Activated naive CD4-positive, alpha-beta T cell treated with anti-CD3 and anti-CD28 coated beads, Interleukin-2, amount 50 U/mL, for 24 hours (primary cell): Measurements from ENCODE around the gene RBM43.
A peak's percentile ranks its signal among the peaks of the same experiment; 100 is the strongest.
"Not testable (repeated sequence)": the region's sequence is repeated elsewhere in the genome, so short reads cannot be mapped to it uniquely, and the experiment has no call there.

Experiments used
- H3K27ac Mint-ChIP-seq: one replicate; pipeline ENCODE4 v1.8.0; 2021; ENCODE audit warnings: mild to moderate bottlenecking, mixed read lengths
- H3K27me3 Mint-ChIP-seq: one replicate; pipeline ENCODE4 v1.8.0; 2021; ENCODE audit warnings: mixed read lengths
- H3K36me3 Mint-ChIP-seq: one replicate; pipeline ENCODE4 v1.8.0; 2021; ENCODE audit warnings: mixed read lengths
- H3K4me1 Mint-ChIP-seq: one replicate; pipeline ENCODE4 v1.8.0; 2021; ENCODE audit warnings: mixed read lengths
- H3K4me3 Mint-ChIP-seq: one replicate; pipeline ENCODE4 v1.8.0; 2021; ENCODE audit warnings: mild to moderate bottlenecking, mixed read lengths
- H3K9me3 Mint-ChIP-seq: one replicate; pipeline ENCODE4 v1.8.0; 2021; ENCODE audit warnings: mixed read lengths

RBM43 gene

DNA sequence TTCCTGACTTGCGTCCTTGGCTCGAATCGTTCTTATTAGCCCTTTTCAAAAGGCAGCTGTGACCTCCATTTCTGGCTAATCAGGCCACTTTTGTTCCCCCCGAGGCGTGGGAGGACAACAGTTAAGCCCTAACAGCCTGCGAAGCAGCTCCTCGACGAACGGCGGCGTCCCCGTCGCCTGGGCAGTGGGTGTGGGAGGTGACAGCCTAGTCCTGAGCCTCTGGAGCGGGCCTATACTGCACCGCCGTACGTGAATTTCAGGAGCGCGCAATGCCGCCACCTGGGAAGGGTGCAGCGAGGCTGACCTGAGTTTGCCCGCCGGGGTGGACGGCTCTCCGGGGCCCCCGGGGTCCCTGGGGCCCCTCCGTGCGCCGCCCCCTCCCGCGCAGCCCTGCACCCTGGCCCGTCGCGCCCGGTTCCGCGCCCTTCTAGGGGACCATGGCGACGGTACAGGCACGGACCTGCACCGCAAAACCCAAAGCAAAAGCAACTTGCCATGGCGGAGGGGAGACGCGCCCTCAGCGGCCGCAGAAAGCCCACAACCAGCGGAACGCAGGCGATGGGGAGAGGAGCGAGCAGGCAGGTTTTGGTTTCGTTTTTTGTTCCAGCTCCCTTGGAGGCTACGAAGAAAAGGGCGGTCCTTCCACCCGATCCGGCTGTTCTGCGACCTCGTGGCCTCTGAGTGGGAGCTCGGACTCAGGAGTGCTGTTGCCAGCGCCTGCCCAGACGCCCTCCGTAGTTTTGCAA is at the start of gene RBM43:
Gene RBM43 (minus strand): TSS at position 633 of the 746 bp plus-strand sequence. CDS start 136 bp downstream, at position 497.
- Mint-ChIP-seq H3K9me3 (no peaks in the 10 kb centered on the region), H3K27me3 (no peaks in the 10 kb centered on the region), H3K36me3 (peaks cover 2% of the 10 kb centered on the region), H3K4me3 (peak within 1 kb of the TSS; percentile 94), H3K4me1 (peaks cover 23% of the 10 kb centered on the region), H3K27ac (peak within 1 kb of the TSS; percentile 100)

DNA sequence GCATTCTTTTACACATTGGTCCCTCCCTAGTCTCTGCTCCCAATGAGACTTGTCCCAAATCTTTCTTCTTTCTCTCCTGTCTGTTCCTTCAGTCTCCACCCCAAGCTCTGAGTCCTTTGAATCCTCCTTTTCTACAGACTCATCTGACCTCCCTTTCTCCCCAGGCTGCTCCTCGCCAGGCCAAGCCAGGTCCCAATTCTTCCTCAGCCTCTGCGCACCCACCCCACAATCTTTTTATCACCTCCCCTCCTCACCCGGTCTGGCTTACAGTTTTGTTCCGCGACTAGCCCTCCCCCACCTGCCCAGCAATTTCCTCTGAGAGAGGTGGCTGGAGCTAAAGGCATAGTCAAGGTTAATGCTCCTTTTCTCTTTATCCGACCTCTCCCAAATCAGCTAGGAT is 48.6 kb upstream of the RBM43 start:
- not testable (repeated sequence) for H3K4me3 Mint-ChIP-seq, H3K36me3 Mint-ChIP-seq, H3K9me3 Mint-ChIP-seq, H3K27ac Mint-ChIP-seq, H3K4me1 Mint-ChIP-seq, H3K27me3 Mint-ChIP-seq

DNA sequence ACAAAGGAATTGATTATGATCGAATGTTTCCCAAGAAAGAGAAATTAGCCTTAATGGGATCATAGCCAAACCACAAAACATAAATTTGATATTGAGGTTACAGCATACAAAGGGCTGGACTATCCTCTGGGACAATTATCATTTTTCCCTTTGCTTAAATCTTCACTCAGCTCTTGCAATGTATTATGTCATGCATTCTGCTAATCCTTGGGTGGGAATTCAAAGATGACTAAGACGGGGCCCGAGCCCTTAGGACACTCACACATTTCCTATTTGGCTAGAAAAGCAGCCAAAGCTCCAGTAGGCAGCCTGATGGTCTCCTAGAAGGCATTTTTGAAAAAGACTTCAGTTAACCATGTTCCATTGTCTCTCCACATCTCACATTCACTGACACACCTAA is 45.0 kb upstream of the RBM43 start:
- H3K27ac Mint-ChIP-seq: no peak overlapping the region
- H3K4me3 Mint-ChIP-seq: no peak overlapping the region
- no peaks in the 10 kb centered on the region for H3K9me3 Mint-ChIP-seq
- no peaks in the 10 kb centered on the region for H3K4me1 Mint-ChIP-seq
- H3K36me3 Mint-ChIP-seq: no peaks in the 10 kb centered on the region
- no peaks in the 10 kb centered on the region for H3K27me3 Mint-ChIP-seq

DNA sequence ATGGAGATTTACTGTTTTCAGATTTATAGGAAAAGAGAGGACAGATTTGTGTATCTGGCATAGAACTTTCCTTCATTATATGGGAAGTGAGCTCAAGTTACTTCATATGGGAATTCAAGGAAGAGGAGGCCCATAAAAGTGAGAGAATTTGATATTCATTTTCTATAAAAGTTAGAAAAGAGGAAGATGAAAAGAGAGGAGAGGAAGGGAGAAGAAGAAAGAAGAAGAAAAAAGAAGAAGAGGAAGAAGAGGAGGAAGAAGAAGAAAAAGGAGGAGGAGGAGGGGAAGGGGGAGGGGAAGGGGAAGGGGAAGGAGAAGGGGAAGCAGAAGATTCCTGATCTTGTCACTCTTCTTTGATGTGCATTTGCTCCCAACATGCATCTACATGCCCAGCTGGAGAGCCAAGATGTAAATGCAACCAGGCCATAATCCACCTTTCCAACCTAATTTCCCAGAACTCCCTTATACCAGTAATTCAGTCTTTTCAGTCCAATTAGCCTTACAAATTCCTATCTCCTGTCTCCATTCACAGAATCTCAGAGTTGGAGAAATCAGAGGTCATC is 43.5 kb upstream of the RBM43 start:
- no peaks in the 10 kb centered on the region for H3K27me3 Mint-ChIP-seq

DNA sequence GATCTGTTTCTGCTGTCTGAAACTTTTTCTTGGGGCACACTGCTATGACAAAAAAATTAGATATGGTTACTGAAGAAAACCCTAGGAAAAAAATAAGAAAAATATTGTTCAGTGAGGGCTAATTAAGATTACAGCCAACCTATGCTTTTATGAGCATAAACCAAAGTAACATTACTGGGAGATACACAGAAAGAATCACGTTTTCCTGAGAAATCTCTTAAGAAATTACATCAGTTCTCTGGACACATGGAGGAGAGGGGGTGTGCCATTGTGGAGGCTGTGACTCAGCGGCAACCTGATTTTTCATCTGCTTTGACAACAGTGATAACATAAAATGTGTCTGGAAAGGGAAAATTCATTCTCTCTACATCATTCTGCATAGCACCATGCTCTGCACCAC is 41.2 kb upstream of the RBM43 start:
- no peaks in the 10 kb centered on the region for H3K4me1 Mint-ChIP-seq
- no peak overlapping the region for H3K4me3 Mint-ChIP-seq
- H3K27ac Mint-ChIP-seq: no peak overlapping the region
- no peaks in the 10 kb centered on the region for H3K9me3 Mint-ChIP-seq
- H3K36me3 Mint-ChIP-seq: no peaks in the 10 kb centered on the region
- H3K27me3 Mint-ChIP-seq: no peaks in the 10 kb centered on the region

More for the DNA sequence above, 43.5 kb upstream of the RBM43 start:
- H3K4me1 Mint-ChIP-seq: no peaks in the 10 kb centered on the region
- H3K36me3 Mint-ChIP-seq: no peaks in the 10 kb centered on the region
- no peak overlapping the region for H3K27ac Mint-ChIP-seq
- H3K4me3 Mint-ChIP-seq: no peak overlapping the region
- H3K9me3 Mint-ChIP-seq: no peaks in the 10 kb centered on the region

GRCh38 chr2:151302404-151302803 is 40.7 kb upstream of the RBM43 start:
- no peaks in the 10 kb centered on the region for H3K36me3 Mint-ChIP-seq
- no peaks in the 10 kb centered on the region for H3K9me3 Mint-ChIP-seq
- H3K4me3 Mint-ChIP-seq: no peak overlapping the region
- no peaks in the 10 kb centered on the region for H3K4me1 Mint-ChIP-seq
- no peak overlapping the region for H3K27ac Mint-ChIP-seq
- no peaks in the 10 kb centered on the region for H3K27me3 Mint-ChIP-seq

DNA sequence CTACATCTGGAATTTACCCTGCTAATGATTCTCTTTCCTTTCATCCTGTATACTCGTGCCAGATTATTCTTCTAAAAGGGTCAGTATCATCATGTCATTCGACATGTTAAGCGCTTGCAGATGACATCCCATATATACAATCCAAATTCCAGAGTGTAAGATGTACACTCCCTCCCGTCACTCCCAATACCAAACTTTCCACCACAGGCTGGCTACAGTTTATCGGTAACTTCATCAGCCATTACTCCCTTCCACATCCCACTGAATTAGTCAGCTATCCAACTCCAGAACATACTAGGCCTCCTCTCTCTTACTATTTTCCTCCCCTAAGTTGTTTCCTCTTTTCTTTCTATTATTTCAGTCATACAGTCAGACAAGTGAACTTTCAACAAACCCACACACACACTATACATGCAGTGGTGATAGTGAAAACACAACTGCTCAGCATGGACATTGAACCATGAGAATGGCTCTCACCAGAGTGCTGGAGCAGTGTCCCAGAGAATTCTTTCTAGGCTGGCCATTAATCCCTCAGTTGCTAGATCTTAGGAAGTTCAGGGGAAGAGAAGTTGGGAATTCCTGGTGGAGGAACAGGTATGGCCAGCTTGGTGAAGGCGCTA is 38.4 kb upstream of the RBM43 start:
- no peak overlapping the region for H3K4me3 Mint-ChIP-seq

DNA sequence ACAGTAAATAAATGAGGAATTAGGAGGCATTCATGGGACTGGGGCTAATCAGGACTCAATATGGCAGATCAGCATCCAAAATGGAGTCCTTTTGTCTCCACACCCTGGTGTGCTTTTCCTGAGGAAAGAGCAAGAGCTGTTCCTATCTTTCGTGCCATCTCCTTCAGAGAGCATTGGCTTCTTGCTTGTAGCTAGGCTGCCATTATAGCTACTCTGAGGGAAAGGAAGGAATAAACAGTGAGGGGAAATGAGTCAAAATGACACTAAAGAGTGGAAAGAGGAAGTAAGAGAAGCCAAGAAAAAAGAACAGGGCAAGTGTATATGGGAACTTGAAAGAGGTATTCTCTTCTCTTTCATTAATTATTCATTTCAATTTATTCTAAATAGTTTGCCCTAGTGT is 36.2 kb upstream of the RBM43 start:
- no peaks in the 10 kb centered on the region for H3K27me3 Mint-ChIP-seq
- H3K9me3 Mint-ChIP-seq: no peaks in the 10 kb centered on the region
- no peaks in the 10 kb centered on the region for H3K4me1 Mint-ChIP-seq
- no peak overlapping the region for H3K4me3 Mint-ChIP-seq
- H3K27ac Mint-ChIP-seq: no peak overlapping the region
- no peaks in the 10 kb centered on the region for H3K36me3 Mint-ChIP-seq

More for the DNA sequence above, 38.4 kb upstream of the RBM43 start:
- Mint-ChIP-seq H3K27me3 (no peaks in the 10 kb centered on the region), H3K27ac (no peak overlapping the region), H3K36me3 (no peaks in the 10 kb centered on the region), H3K9me3 (no peaks in the 10 kb centered on the region), H3K4me1 (no peaks in the 10 kb centered on the region)

- not testable (repeated sequence) for H3K9me3 Mint-ChIP-seq, H3K4me3 Mint-ChIP-seq, H3K36me3 Mint-ChIP-seq, H3K27ac Mint-ChIP-seq, H3K4me1 Mint-ChIP-seq, H3K27me3 Mint-ChIP-seq
These were observed 34.3 kb upstream of the RBM43 start for GRCh38 chr2:151295926-151296325.

GRCh38 chr2:151292546-151292945 is 30.9 kb upstream of the RBM43 start:
- Mint-ChIP-seq H3K4me1 (peaks cover 17% of the 10 kb centered on the region), H3K27ac (no peak overlapping the region), H3K36me3 (peaks cover 4% of the 10 kb centered on the region), H3K27me3 (no peaks in the 10 kb centered on the region), H3K4me3 (no peak overlapping the region), H3K9me3 (no peaks in the 10 kb centered on the region)

DNA sequence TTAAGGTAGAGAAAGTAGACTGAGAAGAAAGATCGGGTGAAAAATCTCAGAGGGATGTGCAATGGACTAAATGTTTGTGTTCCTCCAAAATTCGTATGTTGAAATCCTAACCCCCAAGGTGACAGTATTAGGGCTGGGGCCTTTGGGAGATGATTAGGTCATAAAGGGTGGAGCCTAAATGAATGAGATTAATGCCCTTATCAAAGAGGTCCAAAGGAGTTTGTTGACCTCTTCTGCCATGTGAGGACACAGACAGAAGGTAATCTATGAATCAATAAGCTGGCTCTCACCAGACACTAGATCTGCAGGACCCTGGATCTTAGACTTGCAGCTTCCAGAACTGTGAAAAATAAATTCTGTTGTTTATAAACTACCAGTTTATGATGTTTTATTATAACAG is 30.5 kb upstream of the RBM43 start:
- Mint-ChIP-seq H3K27me3 (no peaks in the 10 kb centered on the region), H3K9me3 (no peaks in the 10 kb centered on the region), H3K27ac (no peak overlapping the region), H3K36me3 (peaks cover 4% of the 10 kb centered on the region), H3K4me1 (peaks cover 21% of the 10 kb centered on the region), H3K4me3 (no peak overlapping the region)

GRCh38 chr2:151291224-151291623 is 29.6 kb upstream of the RBM43 start:
- Mint-ChIP-seq H3K27me3 (no peaks in the 10 kb centered on the region), H3K4me1 (peaks cover 30% of the 10 kb centered on the region), H3K9me3 (no peaks in the 10 kb centered on the region), H3K36me3 (peaks cover 4% of the 10 kb centered on the region), H3K27ac (no peak overlapping the region), H3K4me3 (peak overlapping the region; percentile 42)

DNA sequence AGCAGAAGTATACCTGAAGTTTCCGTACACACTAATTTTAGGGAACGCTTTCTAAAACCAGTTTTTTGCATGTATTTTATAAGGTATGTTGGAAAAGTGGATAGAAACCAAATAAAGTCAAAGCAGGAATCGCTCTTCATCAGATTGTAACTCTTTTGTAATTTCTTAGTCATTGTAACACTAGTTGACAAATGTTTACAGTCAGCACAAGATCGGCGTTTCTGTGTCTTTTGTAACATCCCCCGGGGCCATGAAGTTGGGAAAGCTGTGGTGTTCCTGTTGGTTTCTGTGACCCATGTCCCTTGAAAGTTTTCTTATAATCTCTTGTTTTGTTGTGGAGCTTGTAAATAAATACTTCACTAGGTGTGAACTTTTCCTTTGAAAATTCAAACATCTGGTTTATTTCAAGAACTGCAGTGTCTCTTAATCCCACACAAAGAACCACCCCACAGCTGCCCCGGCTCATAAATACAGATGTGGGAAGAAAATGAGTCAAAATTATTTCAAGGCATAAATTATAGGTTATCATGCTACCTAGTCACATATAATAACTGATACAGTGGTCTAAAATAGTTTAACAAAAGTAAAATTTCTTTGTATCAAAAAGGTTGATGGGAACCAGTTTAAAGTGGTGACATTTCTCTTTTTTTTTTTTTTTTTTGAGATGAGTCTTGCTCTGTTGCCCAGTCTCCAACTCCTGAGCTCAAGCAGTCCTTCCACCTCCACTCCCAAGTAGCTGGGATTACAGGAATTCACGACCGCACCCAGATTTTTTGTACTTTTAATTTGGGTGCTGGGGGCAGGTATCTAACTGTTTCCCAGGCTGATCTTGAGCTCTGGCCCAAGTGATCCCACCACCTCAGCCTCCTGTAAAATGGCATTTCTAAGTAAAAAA is 28.6 kb upstream of the RBM43 start:
- Mint-ChIP-seq H3K4me1 (peaks cover 40% of the 10 kb centered on the region), H3K4me3 (peak overlapping the region; percentile 92), H3K27me3 (no peaks in the 10 kb centered on the region)

DNA sequence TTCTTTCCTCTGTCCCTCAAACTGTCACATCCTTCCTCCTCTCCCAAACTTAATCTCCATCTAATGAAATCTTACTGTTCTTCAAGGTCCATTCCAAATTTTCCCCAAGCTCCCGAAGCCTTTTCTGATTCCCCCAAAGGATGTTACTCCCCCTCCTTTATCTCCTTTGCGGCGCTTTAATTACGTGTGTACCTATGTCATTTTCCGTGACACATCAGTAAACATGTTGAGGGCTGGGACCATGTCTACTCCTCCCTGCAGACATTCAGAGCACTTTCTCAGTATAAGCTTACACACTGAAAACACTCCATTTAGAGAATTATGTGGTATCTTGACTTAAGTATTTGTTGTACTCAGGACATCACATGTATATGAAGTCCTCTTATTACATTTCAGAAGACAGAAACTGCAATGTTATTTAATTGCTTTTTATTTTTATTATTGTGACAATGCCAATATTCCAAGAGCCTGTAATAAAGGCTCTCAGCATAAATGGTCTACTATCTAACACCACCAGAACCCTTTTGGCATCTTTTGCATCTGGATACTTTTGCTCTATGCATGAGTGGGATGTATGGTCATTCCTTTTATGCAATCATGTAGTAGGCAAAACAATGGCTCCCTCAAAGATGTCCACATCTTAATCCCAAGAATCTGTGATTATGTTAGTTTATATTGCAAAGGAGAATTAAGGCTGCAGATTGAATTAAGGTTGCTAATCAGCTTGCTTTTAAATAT is 26.0 kb upstream of the RBM43 start:
- Mint-ChIP-seq H3K27ac (peak overlapping the region; percentile 98), H3K4me3 (peak overlapping the region; percentile 95), H3K36me3 (peaks cover 9% of the 10 kb centered on the region), H3K9me3 (no peaks in the 10 kb centered on the region), H3K27me3 (no peaks in the 10 kb centered on the region), H3K4me1 (peaks cover 56% of the 10 kb centered on the region)

More for the DNA sequence above, 28.6 kb upstream of the RBM43 start:
- Mint-ChIP-seq H3K36me3 (peaks cover 4% of the 10 kb centered on the region), H3K9me3 (no peaks in the 10 kb centered on the region), H3K27ac (peak overlapping the region; percentile 93)

- Mint-ChIP-seq H3K9me3 (no peaks in the 10 kb centered on the region), H3K36me3 (peaks cover 7% of the 10 kb centered on the region), H3K27me3 (no peaks in the 10 kb centered on the region), H3K4me3 (no peak overlapping the region), H3K4me1 (peaks cover 42% of the 10 kb centered on the region), H3K27ac (peak overlapping the region; percentile 8)
These were observed 20.7 kb upstream of the RBM43 start for GRCh38 chr2:151282401-151282800.
